Measurements from ENCODE around the gene MEI1. TPM values are rescaled to one million over a fixed set of nuclear protein-coding genes. Genes with fewer than 3 reads are reported as not detected.

MEI1 gene
- total RNA-seq, 1 donor from 2014 or later: 2.3 TPM

- intact Hi-C loops (cut with DNase I): no loop called here
- peak overlapping the region; percentile 35 for H3K4me3 ChIP-seq
Measured at GRCh38 chr22:41782316-41782715, 83.0 kb downstream of the MEI1 start.

DNA sequence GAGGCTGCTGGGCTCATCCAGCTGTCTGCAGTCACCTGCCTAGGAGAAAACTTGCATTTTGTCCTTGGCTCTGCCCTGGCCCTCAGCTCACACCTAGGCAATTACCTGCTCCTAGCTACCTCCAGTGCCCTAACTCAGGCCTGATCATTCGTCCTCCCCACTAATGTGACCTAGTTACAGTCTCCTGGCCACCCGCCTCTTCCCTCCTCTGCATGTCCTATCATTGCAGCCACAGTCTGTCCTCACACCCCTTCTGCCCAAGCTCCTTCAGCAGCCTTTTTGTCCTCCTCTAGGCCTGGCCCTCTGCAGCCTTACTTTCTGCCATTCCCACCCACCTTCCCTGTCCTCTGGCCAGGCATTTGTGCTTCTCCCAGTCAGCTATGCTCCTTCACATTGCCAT lies 83.4 kb downstream of the MEI1 start:
- intact Hi-C loops (cut with DNase I): no loop called here
- Histone ChIP-seq H3K27me3 (no peaks in the 10 kb centered on the region), H3K4me1 (no peaks in the 10 kb centered on the region), H3K4me3 (no peak overlapping the region), H3K36me3 (no peaks in the 10 kb centered on the region), H3K27ac (no peak overlapping the region), H3K9me3 (no peaks in the 10 kb centered on the region)
- DNase-seq: no peak
- ATAC-seq: no peak
- TF ChIP-seq, protein P1, sequence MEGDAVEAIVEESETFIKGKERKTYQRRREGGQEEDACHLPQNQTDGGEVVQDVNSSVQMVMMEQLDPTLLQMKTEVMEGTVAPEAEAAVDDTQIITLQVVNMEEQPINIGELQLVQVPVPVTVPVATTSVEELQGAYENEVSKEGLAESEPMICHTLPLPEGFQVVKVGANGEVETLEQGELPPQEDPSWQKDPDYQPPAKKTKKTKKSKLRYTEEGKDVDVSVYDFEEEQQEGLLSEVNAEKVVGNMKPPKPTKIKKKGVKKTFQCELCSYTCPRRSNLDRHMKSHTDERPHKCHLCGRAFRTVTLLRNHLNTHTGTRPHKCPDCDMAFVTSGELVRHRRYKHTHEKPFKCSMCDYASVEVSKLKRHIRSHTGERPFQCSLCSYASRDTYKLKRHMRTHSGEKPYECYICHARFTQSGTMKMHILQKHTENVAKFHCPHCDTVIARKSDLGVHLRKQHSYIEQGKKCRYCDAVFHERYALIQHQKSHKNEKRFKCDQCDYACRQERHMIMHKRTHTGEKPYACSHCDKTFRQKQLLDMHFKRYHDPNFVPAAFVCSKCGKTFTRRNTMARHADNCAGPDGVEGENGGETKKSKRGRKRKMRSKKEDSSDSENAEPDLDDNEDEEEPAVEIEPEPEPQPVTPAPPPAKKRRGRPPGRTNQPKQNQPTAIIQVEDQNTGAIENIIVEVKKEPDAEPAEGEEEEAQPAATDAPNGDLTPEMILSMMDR (IDR thresholded peaks at IDR 0.05): no peak

More at GRCh38 chr22:41782316-41782715, 83.0 kb downstream of the MEI1 start:
- TF ChIP-seq, protein P1 (IDR thresholded peaks at IDR 0.05): no peak
- H3K4me1 ChIP-seq: no peaks in the 10 kb centered on the region
- H3K27me3 ChIP-seq: no peaks in the 10 kb centered on the region
- DNase-seq (no peak), ATAC-seq (no peak)
- no peaks in the 10 kb centered on the region for H3K36me3 ChIP-seq
- H3K9me3 ChIP-seq: no peaks in the 10 kb centered on the region
- peak overlapping the region; percentile 72 for H3K27ac ChIP-seq

GRCh38 chr22:41787331-41787730 lies 88.0 kb downstream of the MEI1 start:
- Histone ChIP-seq H3K36me3 (no peaks in the 10 kb centered on the region), H3K4me3 (no peak overlapping the region), H3K9me3 (no peaks in the 10 kb centered on the region), H3K4me1 (no peaks in the 10 kb centered on the region), H3K27me3 (no peaks in the 10 kb centered on the region), H3K27ac (no peak overlapping the region)
- no peak for DNase-seq
- no peak for ATAC-seq
- TF ChIP-seq, protein P1 (IDR thresholded peaks at IDR 0.05): no peak
- intact Hi-C loops (cut with DNase I): no loop called here

DNA sequence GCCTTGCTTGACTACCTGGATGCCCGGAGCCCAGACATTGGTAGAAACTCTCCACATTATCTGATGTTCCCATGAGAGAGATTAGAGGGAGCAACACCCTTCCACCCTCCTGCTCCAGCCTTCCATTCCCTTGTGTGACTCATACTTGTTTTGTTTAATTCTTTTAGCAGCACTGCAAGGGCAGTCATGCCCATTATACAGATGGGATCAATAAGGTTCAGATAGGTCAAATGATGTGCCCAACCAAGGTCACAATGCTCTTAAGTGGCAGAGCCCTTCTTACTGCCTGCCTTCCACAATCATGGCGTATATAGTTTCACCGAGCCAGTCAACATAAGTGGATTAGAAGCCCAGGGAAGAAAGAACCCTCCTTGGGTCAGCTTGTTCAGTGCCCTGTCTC lies 94.6 kb downstream of the MEI1 start:
- DNase-seq (no peak), ATAC-seq (no peak)
- intact Hi-C loops (cut with DNase I): no loop called here
- Histone ChIP-seq H3K9me3 (no peaks in the 10 kb centered on the region), H3K27ac (no peak overlapping the region), H3K4me3 (no peak overlapping the region), H3K36me3 (no peaks in the 10 kb centered on the region), H3K27me3 (no peaks in the 10 kb centered on the region), H3K4me1 (no peaks in the 10 kb centered on the region)
- TF ChIP-seq, protein P1 (IDR thresholded peaks at IDR 0.05): no peak

DNA sequence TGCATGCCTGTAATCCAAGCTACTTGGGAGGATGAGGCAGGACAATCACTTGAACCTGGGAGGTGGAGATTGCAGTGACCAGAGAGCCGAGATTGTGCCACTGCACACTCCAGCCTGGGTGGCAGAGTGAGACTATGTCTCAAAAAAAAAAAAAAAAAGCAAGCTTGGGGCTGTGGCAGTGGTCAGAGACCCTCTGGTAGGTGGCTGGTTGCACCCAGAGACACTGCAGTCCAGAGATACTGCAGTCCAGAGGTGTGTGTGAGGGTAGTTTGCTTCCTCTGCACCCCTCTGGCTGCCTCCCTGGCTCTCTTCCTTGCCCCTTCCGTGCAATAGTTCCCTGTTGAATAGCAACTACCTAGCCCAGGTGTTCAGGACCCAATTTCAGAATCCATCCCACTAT lies 99.4 kb downstream of the MEI1 start:
- H3K4me3 ChIP-seq: no peak overlapping the region
- H3K9me3 ChIP-seq: no peaks in the 10 kb centered on the region
- peaks cover 13% of the 10 kb centered on the region for H3K4me1 ChIP-seq
- no peaks in the 10 kb centered on the region for H3K27me3 ChIP-seq
- ATAC-seq: no peak
- H3K27ac ChIP-seq: peak overlapping the region; percentile 91
- intact Hi-C loops (cut with DNase I): no loop called here
- TF ChIP-seq, protein P1 (IDR thresholded peaks at IDR 0.05): no peak
- DNase-seq: no peak
- H3K36me3 ChIP-seq: no peaks in the 10 kb centered on the region

All from upper lobe of right lung (tissue), 1 donor.